HG03521 (cell line): ENCODE results near the gene TRMT1.

Experiments
- ATAC-seq: cut with Tn5 transposase; IDR thresholded peaks from one replicate; pipeline ENCODE4 v1.9.1; 2021; ENCODE audit warnings: mild to moderate bottlenecking, moderate library complexity; ENCODE audit not compliant: unreplicated experiment

The TRMT1 gene

DNA sequence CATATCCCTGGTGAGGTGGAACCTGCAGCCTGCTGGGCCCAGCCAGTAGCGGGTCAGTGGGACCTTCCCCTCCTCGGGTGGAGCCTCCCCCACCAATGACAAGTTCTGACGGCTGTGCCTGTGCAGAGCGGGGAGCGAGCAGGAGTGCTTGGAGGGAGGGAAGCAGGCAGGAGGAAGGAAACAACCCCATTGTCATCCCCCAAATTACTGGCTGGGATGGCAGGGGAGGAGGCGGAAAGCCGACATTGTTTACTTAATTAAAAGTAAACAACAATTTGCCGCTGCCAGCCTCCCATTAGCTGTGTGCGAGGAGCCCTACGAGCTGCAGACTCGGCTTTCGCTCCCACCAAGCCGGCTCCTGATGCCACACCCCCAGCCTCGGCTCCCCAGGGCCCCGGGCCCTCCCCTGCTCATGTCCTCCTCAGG is 59.4 kb downstream of the TRMT1 start:
- ATAC-seq, result no peak

DNA sequence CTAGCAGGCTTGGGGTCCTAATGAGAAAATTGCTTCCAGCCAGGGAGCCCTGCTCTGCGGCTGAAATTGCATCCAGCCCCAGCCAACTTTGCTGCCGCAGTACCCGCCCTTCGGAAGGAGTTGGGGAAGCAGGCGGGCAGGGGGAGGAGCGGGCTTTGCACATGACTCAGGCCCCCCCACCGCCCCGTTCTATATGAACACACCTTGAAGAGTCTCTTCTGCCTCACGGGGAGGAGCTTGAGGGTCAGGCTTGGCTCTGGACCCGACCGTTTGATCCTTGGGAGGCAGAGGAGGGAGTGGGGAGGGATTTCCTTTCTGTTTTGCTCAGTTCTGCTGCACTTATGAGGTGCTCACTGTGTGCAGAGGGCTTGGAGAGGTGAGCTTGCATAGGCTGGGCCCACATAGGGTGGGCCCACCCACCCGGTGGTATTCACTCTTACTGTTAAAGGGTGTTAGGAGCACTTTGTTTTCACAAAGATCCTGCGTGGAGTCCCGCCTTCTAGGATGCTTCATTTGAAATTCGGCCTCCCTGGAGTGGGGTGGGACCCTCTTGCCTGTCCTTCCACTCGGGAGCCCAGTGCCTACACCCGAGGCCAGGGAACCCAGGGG is 60.4 kb downstream of the TRMT1 start:
- no peak for ATAC-seq

DNA sequence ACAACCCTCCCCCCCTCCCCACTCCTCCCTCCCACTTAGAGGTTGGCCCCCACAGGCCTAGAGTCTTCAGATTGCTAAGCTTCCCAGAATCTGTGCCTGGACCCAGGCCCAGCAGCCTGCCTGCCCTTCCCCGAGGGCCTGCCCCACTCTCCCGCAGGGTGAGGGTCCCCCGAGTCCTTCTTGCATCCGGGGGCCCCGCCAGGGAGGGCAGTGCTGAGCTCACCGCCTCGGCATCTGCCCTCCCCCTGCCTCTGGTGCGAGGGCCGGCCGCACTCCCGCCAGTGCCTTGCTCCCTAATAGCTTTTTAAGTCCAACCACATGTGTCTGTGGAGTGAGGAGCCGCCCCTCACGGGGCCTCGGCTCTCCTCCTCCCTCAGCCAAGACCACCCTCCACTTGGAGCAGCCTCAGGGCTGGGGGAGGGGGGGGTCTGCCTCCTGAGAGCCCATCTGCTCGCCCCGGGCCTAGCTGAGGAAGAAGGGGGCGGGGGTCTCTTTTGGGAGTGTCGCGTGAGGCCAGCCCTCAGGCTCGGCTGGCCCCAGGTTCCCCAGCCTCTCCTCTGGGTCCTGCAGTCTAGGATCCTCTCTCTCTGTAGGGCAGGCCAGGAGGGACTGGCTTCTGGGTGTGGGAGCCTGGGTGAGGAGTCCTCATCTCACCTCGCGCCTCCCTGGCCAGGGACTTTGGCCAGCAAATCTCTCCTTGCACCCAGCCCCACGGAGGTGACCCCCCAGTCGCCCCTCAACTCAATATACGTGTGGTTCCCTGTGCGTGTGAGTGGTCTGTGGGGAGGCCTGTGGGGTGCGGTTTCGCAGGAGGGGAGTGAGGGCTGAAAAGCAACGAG is 61.1 kb downstream of the TRMT1 start:
- ATAC-seq, result no peak
